Mesenchymal stem cell (in vitro differentiated cells and primary cell): ENCODE results near the gene MICAL3.

Experiments
- DNase-seq: peaks from one replicate; pipeline ENCODE4 v3.0.0-alpha.2; 2013
- H2AFZ ChIP-seq: one replicate; pipeline ENCODE4 v1.6.1; 2013; ENCODE audit warnings: low read depth, mild to moderate bottlenecking, control low read depth, inconsistent platforms, low read length, moderate library complexity
- H2AK5ac ChIP-seq: 2 replicates; pipeline ENCODE4 v1.6.1; 2013; ENCODE audit warnings: low read length, moderate library complexity, mild to moderate bottlenecking, inconsistent platforms; ENCODE audit not compliant: severe bottlenecking
- H2BK120ac ChIP-seq: one replicate; pipeline ENCODE4 v1.6.1; 2013; ENCODE audit warnings: low read depth, mild to moderate bottlenecking, inconsistent platforms, low read length, moderate library complexity
- H2BK12ac ChIP-seq, 2 experiments: one replicate each; pipeline ENCODE4 v1.6.1; 2013; ENCODE audit warnings: inconsistent platforms in 2 of 2, low read length in 2 of 2, mild to moderate bottlenecking in 2 of 2, moderate library complexity in 2 of 2, control low read depth in 1 of 2
- H2BK15ac ChIP-seq: one replicate; pipeline ENCODE4 v1.6.1; 2013; ENCODE audit warnings: mild to moderate bottlenecking, low read depth, inconsistent platforms; ENCODE audit not compliant: poor library complexity, severe bottlenecking
- H2BK5ac ChIP-seq: 2 replicates; pipeline ENCODE4 v1.6.1; 2013; ENCODE audit warnings: low read depth, mild to moderate bottlenecking, low read length, control low read depth, inconsistent platforms; ENCODE audit not compliant: poor library complexity, severe bottlenecking
- H3K14ac ChIP-seq, 2 experiments: one replicate each; pipeline ENCODE4 v1.6.1; 2013; ENCODE audit warnings: inconsistent platforms in 2 of 2, low read length in 2 of 2, control low read depth in 1 of 2, mild to moderate bottlenecking in 1 of 2, moderate library complexity in 1 of 2
- H3K18ac ChIP-seq, 2 experiments: one replicate each; pipeline ENCODE4 v1.6.1; 2013; ENCODE audit warnings: inconsistent platforms in 2 of 2, low read length in 2 of 2, control low read depth in 1 of 2, low read depth in 1 of 2, mild to moderate bottlenecking in 1 of 2
- H3K23ac ChIP-seq, 2 experiments: one replicate each; pipeline ENCODE4 v1.6.1; 2013; ENCODE audit warnings: inconsistent platforms in 2 of 2, low read length in 2 of 2, mild to moderate bottlenecking in 2 of 2, moderate library complexity in 2 of 2, control low read depth in 1 of 2
- H3K27ac ChIP-seq: 2 replicates; pipeline ENCODE4 v1.5.1; 2013; ENCODE audit warnings: mild to moderate bottlenecking, moderate library complexity, low read length, control low read depth, inconsistent platforms; ENCODE audit not compliant: poor library complexity, severe bottlenecking
- H3K27me3 ChIP-seq, 2 experiments: 2 replicates each; pipeline versions ENCODE4 v1.6.1 to v1.7.0; 2013; ENCODE audit warnings: low read length in 2 of 2, mild to moderate bottlenecking in 2 of 2, moderate library complexity in 2 of 2, control low read depth in 1 of 2, inconsistent platforms in 1 of 2; ENCODE audit not compliant: control insufficient read depth in 1 of 2, insufficient read depth in 1 of 2
- H3K36me3 ChIP-seq, 2 experiments: 2 replicates each; pipeline versions ENCODE4 v1.6.1 to v1.7.0; 2013; ENCODE audit warnings: low read length in 2 of 2, control low read depth in 1 of 2, inconsistent platforms in 1 of 2, low read depth in 1 of 2, mild to moderate bottlenecking in 1 of 2; ENCODE audit not compliant: insufficient read depth in 2 of 2, control insufficient read depth in 1 of 2
- H3K4ac ChIP-seq, 2 experiments: one replicate each; pipeline ENCODE4 v1.6.1; 2013; ENCODE audit warnings: inconsistent platforms in 2 of 2, low read length in 2 of 2, mild to moderate bottlenecking in 2 of 2, moderate library complexity in 2 of 2, control low read depth in 1 of 2, low read depth in 1 of 2
- H3K4me1 ChIP-seq: 2 replicates; pipeline ENCODE4 v1.6.1; 2013; ENCODE audit warnings: low read depth, low read length, control low read depth; ENCODE audit not compliant: control insufficient read depth, insufficient read depth
- H3K4me2 ChIP-seq: 2 replicates; pipeline ENCODE4 v1.6.1; 2013; ENCODE audit warnings: low read length, mild to moderate bottlenecking, inconsistent platforms; ENCODE audit not compliant: poor library complexity, severe bottlenecking
- H3K4me3 ChIP-seq, 2 experiments: 2 replicates each; pipeline versions ENCODE4 v1.5.1 to v1.7.0; 2013; ENCODE audit warnings: low read length in 2 of 2, mild to moderate bottlenecking in 2 of 2, control low read depth in 1 of 2, low read depth in 1 of 2; ENCODE audit not compliant: insufficient read depth in 1 of 2
- H3K79me1 ChIP-seq: replicated peaks from 2 replicates; pipeline ENCODE4 v1.6.1; 2013; ENCODE audit warnings: mild to moderate bottlenecking, control low read depth, low read length, inconsistent platforms; ENCODE audit not compliant: poor library complexity, severe bottlenecking
- H3K9ac ChIP-seq: 2 replicates; pipeline ENCODE4 v1.7.0; 2013; ENCODE audit warnings: mild to moderate bottlenecking, low read length, moderate library complexity
- H3K9me3 ChIP-seq: 2 replicates; pipeline ENCODE4 v1.7.0; 2013; ENCODE audit warnings: mild to moderate bottlenecking, low read length; ENCODE audit not compliant: control insufficient read depth
- H4K8ac ChIP-seq: one replicate; pipeline ENCODE4 v1.6.1; 2013; ENCODE audit warnings: inconsistent platforms, mild to moderate bottlenecking, low read length, moderate library complexity
- H4K91ac ChIP-seq: one replicate; pipeline ENCODE4 v1.6.1; 2013; ENCODE audit warnings: mild to moderate bottlenecking, low read length, inconsistent platforms
- WGBS: methylation state at CpG from one replicate; pipeline ENCODE4 v1.1.7; 2013; ENCODE audit warnings: mixed read lengths; 5-methylcytosine and 5-hydroxymethylcytosine counted together

The MICAL3 gene

GRCh38 chr22:17954860-17955587 is 69.3 kb downstream of the MICAL3 start:
- 88% methylated on average over 8 of the region's 8 CpGs for WGBS

GRCh38 chr22:17954200-17954859 is 70.0 kb downstream of the MICAL3 start:
- H2AFZ ChIP-seq = no peak overlapping the region
- H3K4me1 ChIP-seq = peaks cover 48% of the 10 kb centered on the region
- peaks cover 7 to 18% of the 10 kb centered on the region in 2 experiments for H3K36me3 ChIP-seq
- no peak overlapping the region for H2BK15ac ChIP-seq
- H3K27me3 ChIP-seq = no peaks in the 10 kb centered on the region
- no peaks in the 10 kb centered on the region for H3K9me3 ChIP-seq
- H4K8ac ChIP-seq = no peak overlapping the region
- no peaks in the 10 kb centered on the region for H3K79me1 ChIP-seq
- H3K4me3 ChIP-seq = no peak overlapping the region
- H3K4me2 ChIP-seq = peak overlapping the region; percentile 46
- WGBS = 96% methylated on average over 10 of the region's 10 CpGs
- no peak overlapping the region for H3K9ac ChIP-seq
- no peak overlapping the region for H2BK120ac ChIP-seq
- H3K14ac ChIP-seq = no peak overlapping the region
- H3K23ac ChIP-seq = no peak overlapping the region
- H2BK12ac ChIP-seq = no peak overlapping the region
- DNase-seq = no peak
- no peak overlapping the region for H3K18ac ChIP-seq
- no peak overlapping the region for H4K91ac ChIP-seq
- peak overlapping the region; percentile 73 for H3K27ac ChIP-seq
- no peak overlapping the region for H3K4ac ChIP-seq
- peak overlapping the region; percentile 72 for H2AK5ac ChIP-seq
- H2BK5ac ChIP-seq = no peak overlapping the region

More at GRCh38 chr22:17954860-17955587, 69.3 kb downstream of the MICAL3 start:
- Histone ChIP-seq H2BK12ac (no peak overlapping the region), H4K8ac (no peak overlapping the region), H3K9ac (no peak overlapping the region), H3K27ac (peak overlapping the region; percentile 73), H3K79me1 (no peaks in the 10 kb centered on the region), H3K9me3 (no peaks in the 10 kb centered on the region), H4K91ac (no peak overlapping the region), H2BK120ac (no peak overlapping the region), H3K27me3 (no peaks in the 10 kb centered on the region), H3K14ac (no peak overlapping the region), H3K4me3 (no peak overlapping the region), H3K23ac (no peak overlapping the region), H2AFZ (no peak overlapping the region), H3K18ac (no peak overlapping the region), H3K4me2 (no peak overlapping the region), H2AK5ac (peak overlapping the region; percentile 15), H3K4ac (no peak overlapping the region), H3K36me3 (peaks cover 7 to 17% of the 10 kb centered on the region in 2 experiments), H3K4me1 (peaks cover 49% of the 10 kb centered on the region), H2BK5ac (no peak overlapping the region), H2BK15ac (no peak overlapping the region)
- DNase-seq = no peak

GRCh38 chr22:17953147-17953546 is 71.2 kb downstream of the MICAL3 start:
- Histone ChIP-seq H3K27me3 (no peaks in the 10 kb centered on the region), H3K9me3 (no peaks in the 10 kb centered on the region), H4K91ac (no peak overlapping the region), H4K8ac (no peak overlapping the region), H3K23ac (no peak overlapping the region), H3K14ac (no peak overlapping the region), H3K36me3 (peaks cover 7 to 21% of the 10 kb centered on the region in 2 experiments), H2AFZ (no peak overlapping the region), H3K4ac (no peak overlapping the region), H2BK120ac (no peak overlapping the region), H3K79me1 (no peaks in the 10 kb centered on the region), H3K9ac (no peak overlapping the region), H3K4me2 (no peak overlapping the region), H3K4me3 (no peak overlapping the region), H2BK12ac (no peak overlapping the region), H3K18ac (no peak overlapping the region), H2AK5ac (peak overlapping the region; percentile 53), H3K4me1 (peaks cover 52% of the 10 kb centered on the region), H3K27ac (peak overlapping the region; percentile 17), H2BK15ac (no peak overlapping the region), H2BK5ac (no peak overlapping the region)
- no peak for DNase-seq
- 100% methylated on average over 2 of the region's 4 CpGs for WGBS

GRCh38 chr22:17952273-17952801 is 72.0 kb downstream of the MICAL3 start:
- no peak overlapping the region for H3K9ac ChIP-seq
- no peaks in the 10 kb centered on the region for H3K9me3 ChIP-seq
- H2AFZ ChIP-seq = no peak overlapping the region
- peaks cover 55% of the 10 kb centered on the region for H3K4me1 ChIP-seq
- H3K27me3 ChIP-seq = no peaks in the 10 kb centered on the region
- H3K4ac ChIP-seq = no peak overlapping the region
- no peak overlapping the region for H2BK5ac ChIP-seq
- H4K91ac ChIP-seq = no peak overlapping the region
- no peak overlapping the region for H2BK15ac ChIP-seq
- no peak overlapping the region for H3K4me2 ChIP-seq
- H2AK5ac ChIP-seq = peak overlapping the region; percentile 54
- H2BK12ac ChIP-seq = no peak overlapping the region
- H4K8ac ChIP-seq = no peak overlapping the region
- H3K23ac ChIP-seq = no peak overlapping the region
- H3K27ac ChIP-seq = no peak overlapping the region
- no peak overlapping the region for H2BK120ac ChIP-seq
- no peak overlapping the region for H3K18ac ChIP-seq
- peaks cover 7 to 24% of the 10 kb centered on the region in 2 experiments for H3K36me3 ChIP-seq
- WGBS = 95% methylated on average over 7 of the region's 9 CpGs
- H3K4me3 ChIP-seq = no peak overlapping the region
- H3K14ac ChIP-seq = no peak overlapping the region
- DNase-seq = no peak
- no peaks in the 10 kb centered on the region for H3K79me1 ChIP-seq
